ENCODE results near the gene SCUBE1.
A peak's percentile ranks its signal among the peaks of the same experiment; 100 is the strongest.

The SCUBE1 gene

DNA sequence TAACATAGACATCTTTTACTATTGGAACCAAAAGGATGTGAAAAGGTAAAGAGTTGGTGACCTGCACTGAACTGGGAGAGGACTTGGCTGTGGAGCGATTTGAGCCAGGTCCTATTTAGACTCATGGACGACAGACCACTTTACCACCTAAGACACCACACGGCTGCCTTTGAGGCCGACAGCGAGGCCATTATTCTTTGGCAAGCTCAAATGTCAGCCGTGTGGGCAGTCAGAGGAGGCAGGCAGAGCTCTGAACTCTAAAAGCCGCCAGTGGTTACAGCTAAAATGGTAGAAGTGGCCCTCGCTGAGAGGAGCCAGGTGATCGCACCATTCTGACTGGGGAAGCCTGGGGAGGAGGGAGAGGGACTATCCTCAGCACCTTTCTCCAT is 50.5 kb downstream of the SCUBE1 start:
- Histone ChIP-seq H3K4me2 (ENCODE audit: low read length) (no peak overlapping the region), H3K9me3 (ENCODE audit: control insufficient read depth, low read length) (no peaks in the 10 kb centered on the region), H3K4me3 (ENCODE audit: low read depth, low read length) (no peak overlapping the region), H3K79me2 (no peaks in the 10 kb centered on the region), H3K27me3 (ENCODE audit: control insufficient read depth, insufficient read depth, low read length) (no peaks in the 10 kb centered on the region), H3K9ac (no peak overlapping the region), H2AFZ (no peak overlapping the region), H3K36me3 (ENCODE audit: control insufficient read depth, insufficient read depth, low read length) (no peaks in the 10 kb centered on the region), H3K27ac (no peak overlapping the region), H3K4me1 (no peaks in the 10 kb centered on the region)
- TF ChIP-seq, protein P1, sequence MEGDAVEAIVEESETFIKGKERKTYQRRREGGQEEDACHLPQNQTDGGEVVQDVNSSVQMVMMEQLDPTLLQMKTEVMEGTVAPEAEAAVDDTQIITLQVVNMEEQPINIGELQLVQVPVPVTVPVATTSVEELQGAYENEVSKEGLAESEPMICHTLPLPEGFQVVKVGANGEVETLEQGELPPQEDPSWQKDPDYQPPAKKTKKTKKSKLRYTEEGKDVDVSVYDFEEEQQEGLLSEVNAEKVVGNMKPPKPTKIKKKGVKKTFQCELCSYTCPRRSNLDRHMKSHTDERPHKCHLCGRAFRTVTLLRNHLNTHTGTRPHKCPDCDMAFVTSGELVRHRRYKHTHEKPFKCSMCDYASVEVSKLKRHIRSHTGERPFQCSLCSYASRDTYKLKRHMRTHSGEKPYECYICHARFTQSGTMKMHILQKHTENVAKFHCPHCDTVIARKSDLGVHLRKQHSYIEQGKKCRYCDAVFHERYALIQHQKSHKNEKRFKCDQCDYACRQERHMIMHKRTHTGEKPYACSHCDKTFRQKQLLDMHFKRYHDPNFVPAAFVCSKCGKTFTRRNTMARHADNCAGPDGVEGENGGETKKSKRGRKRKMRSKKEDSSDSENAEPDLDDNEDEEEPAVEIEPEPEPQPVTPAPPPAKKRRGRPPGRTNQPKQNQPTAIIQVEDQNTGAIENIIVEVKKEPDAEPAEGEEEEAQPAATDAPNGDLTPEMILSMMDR (IDR thresholded peaks at IDR 0.05) = no peak

DNA sequence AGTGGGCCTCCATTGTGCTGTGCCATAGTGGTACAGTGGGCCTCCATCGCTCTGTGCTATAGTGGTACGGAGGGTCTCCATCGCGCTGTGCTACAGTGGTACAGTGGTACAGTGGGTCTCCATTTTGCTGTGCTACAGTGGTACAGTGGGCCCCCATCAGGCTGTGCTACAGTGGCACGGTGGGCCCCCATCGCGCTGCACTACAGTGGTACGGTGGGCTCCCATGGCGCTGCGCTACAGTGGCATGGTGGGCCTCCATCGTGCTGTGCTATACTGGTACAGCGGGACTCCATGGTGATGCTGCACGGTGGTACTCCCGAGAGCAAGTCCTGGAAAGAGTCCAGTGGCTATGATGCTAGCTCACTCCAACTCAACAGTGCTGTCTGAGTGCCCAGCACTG is 51.8 kb downstream of the SCUBE1 start:
- Histone ChIP-seq H2AFZ (no peak overlapping the region), H3K27me3 (ENCODE audit: control insufficient read depth, insufficient read depth, low read length) (no peaks in the 10 kb centered on the region), H3K4me3 (ENCODE audit: low read depth, low read length) (no peak overlapping the region), H3K4me1 (no peaks in the 10 kb centered on the region), H3K9me3 (ENCODE audit: control insufficient read depth, low read length) (no peaks in the 10 kb centered on the region), H3K36me3 (ENCODE audit: control insufficient read depth, insufficient read depth, low read length) (no peaks in the 10 kb centered on the region), H3K27ac (no peak overlapping the region), H3K4me2 (ENCODE audit: low read length) (no peak overlapping the region), H3K9ac (no peak overlapping the region), H3K79me2 (no peaks in the 10 kb centered on the region)
- TF ChIP-seq, protein P1 (IDR thresholded peaks at IDR 0.05) = no peak

DNA sequence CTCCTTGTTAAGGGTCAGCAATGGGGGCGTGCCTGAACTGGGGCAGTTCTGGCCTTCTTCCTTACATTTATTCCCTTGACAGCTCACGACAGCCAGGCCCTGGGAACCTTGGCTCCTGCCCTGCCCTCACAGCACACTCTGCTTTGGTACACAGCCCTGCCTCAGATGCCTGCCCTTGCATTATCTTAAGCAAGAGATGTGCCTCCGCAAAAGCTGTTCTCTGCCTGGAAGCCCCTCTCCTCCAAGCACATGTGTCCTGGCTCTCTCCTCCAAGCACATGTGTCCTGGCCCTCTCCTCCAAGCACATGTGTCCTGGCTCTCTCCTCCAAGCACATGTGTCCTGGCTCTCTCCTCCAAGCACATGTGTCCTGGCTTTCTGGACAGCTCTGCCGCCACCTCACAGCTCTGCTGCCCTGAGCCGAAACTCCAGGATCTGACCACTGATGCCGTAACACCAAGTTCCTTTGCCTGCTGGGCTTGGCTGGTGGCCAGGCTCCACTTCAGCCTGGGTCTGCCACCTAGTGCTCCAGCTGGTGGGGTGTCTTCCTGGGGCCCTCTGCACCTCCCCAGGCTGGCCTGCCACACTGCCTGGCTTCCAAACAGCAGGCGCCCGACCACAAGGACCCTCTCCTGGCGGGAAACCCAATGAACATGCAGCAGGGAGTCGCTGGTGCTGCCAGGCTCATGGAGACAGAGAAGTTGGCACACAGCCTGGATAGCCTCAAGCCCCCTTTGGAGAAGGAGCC is 53.0 kb downstream of the SCUBE1 start:
- no peaks in the 10 kb centered on the region for H3K36me3 ChIP-seq (ENCODE audit: control insufficient read depth, insufficient read depth, low read length)
- H3K27me3 ChIP-seq (ENCODE audit: control insufficient read depth, insufficient read depth, low read length) = no peaks in the 10 kb centered on the region
- H3K4me3 ChIP-seq (ENCODE audit: low read depth, low read length) = no peak overlapping the region
- H3K9me3 ChIP-seq (ENCODE audit: control insufficient read depth, low read length) = no peaks in the 10 kb centered on the region
- H3K9ac ChIP-seq = no peak overlapping the region
- H3K79me2 ChIP-seq = no peaks in the 10 kb centered on the region
- TF ChIP-seq, protein P1 (IDR thresholded peaks at IDR 0.05) = no peak
- no peak overlapping the region for H2AFZ ChIP-seq
- H3K27ac ChIP-seq = no peak overlapping the region
- H3K4me2 ChIP-seq (ENCODE audit: low read length) = no peak overlapping the region
- H3K4me1 ChIP-seq = no peaks in the 10 kb centered on the region

DNA sequence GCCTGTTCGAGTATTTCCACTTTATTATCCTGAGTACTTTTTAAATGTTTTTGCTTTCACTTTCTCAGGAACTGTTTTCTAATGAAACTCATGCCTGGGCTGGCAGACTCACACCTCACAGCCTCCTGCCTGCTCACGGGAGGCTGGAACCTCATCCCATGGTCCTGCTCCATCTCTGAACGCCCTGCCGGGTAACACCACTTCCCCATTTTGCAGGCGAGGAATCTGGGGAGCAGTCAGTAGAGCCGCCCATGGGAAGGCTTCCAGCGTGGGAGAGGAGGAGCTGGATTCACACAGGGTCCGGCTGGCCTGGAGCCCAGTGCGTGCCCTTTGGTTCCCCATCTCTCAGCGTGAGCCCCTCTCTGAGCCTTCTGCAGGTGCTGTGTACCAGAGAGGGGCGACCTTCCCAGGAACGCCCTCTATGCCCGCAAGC is 53.6 kb downstream of the SCUBE1 start:
- TF ChIP-seq, protein P1 (IDR thresholded peaks at IDR 0.05) = no peak
- Histone ChIP-seq H3K4me3 (ENCODE audit: low read depth, low read length) (no peak overlapping the region), H3K27me3 (ENCODE audit: control insufficient read depth, insufficient read depth, low read length) (no peaks in the 10 kb centered on the region), H3K9me3 (ENCODE audit: control insufficient read depth, low read length) (no peaks in the 10 kb centered on the region), H2AFZ (peak overlapping the region; percentile 22), H3K27ac (no peak overlapping the region), H3K79me2 (no peaks in the 10 kb centered on the region), H3K9ac (no peak overlapping the region), H3K36me3 (ENCODE audit: control insufficient read depth, insufficient read depth, low read length) (no peaks in the 10 kb centered on the region), H3K4me2 (ENCODE audit: low read length) (no peak overlapping the region), H3K4me1 (no peaks in the 10 kb centered on the region)
